ENCODE data around the gene PYDC1.

DNA sequence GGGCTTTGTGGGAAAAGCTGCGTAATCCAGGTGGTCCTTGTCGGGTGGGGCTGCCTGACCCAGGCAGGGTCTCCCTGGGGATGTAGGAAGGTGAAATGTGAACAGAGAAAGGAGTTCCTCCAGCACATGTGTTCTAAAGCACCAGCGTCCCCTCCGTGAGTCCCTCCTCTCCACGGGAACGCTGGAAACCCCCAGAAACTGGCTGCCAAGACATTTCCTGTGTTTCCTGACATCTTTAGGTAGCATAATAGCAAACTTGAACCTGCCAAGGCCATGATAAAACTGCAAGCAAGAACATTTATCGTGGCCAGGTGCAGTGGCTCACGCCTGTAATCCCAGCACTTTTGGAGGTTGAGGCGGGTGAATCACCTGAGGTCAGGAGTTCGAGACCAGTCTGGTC, 12.6 kb upstream of the PYDC1 start:
- TF ChIP-seq ATF7 (IDR thresholded peaks at IDR 0.05; ENCODE audit: low read depth), result no peak
- TF ChIP-seq, protein P1, sequence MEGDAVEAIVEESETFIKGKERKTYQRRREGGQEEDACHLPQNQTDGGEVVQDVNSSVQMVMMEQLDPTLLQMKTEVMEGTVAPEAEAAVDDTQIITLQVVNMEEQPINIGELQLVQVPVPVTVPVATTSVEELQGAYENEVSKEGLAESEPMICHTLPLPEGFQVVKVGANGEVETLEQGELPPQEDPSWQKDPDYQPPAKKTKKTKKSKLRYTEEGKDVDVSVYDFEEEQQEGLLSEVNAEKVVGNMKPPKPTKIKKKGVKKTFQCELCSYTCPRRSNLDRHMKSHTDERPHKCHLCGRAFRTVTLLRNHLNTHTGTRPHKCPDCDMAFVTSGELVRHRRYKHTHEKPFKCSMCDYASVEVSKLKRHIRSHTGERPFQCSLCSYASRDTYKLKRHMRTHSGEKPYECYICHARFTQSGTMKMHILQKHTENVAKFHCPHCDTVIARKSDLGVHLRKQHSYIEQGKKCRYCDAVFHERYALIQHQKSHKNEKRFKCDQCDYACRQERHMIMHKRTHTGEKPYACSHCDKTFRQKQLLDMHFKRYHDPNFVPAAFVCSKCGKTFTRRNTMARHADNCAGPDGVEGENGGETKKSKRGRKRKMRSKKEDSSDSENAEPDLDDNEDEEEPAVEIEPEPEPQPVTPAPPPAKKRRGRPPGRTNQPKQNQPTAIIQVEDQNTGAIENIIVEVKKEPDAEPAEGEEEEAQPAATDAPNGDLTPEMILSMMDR (IDR thresholded peaks at IDR 0.05 in 2 of 3, conservative IDR thresholded peaks at IDR 0.05 in 1 of 3; ENCODE audit: control insufficient read depth in 2 of 3, extremely low read depth in 1 of 3, insufficient read depth in 1 of 3, low read depth in 3 of 3, low read length in 3 of 3), result no peak
- no peak for TF ChIP-seq POLR2AphosphoS5 (IDR thresholded peaks at IDR 0.05; ENCODE audit: low read length)
- TF ChIP-seq NRF1 (conservative IDR thresholded peaks at IDR 0.05; ENCODE audit: low read depth, low read length), result no peak
- TF ChIP-seq NFXL1 (IDR thresholded peaks at IDR 0.05; ENCODE audit: borderline replicate concordance), result no peak
- no peak for TF ChIP-seq ASH2L (IDR thresholded peaks at IDR 0.05; ENCODE audit: borderline replicate concordance, low read depth)
- TF ChIP-seq ZNF274 (IDR thresholded peaks at IDR 0.05; ENCODE audit: insufficient read depth, insufficient read length), result no peak
- TF ChIP-seq, protein P2, sequence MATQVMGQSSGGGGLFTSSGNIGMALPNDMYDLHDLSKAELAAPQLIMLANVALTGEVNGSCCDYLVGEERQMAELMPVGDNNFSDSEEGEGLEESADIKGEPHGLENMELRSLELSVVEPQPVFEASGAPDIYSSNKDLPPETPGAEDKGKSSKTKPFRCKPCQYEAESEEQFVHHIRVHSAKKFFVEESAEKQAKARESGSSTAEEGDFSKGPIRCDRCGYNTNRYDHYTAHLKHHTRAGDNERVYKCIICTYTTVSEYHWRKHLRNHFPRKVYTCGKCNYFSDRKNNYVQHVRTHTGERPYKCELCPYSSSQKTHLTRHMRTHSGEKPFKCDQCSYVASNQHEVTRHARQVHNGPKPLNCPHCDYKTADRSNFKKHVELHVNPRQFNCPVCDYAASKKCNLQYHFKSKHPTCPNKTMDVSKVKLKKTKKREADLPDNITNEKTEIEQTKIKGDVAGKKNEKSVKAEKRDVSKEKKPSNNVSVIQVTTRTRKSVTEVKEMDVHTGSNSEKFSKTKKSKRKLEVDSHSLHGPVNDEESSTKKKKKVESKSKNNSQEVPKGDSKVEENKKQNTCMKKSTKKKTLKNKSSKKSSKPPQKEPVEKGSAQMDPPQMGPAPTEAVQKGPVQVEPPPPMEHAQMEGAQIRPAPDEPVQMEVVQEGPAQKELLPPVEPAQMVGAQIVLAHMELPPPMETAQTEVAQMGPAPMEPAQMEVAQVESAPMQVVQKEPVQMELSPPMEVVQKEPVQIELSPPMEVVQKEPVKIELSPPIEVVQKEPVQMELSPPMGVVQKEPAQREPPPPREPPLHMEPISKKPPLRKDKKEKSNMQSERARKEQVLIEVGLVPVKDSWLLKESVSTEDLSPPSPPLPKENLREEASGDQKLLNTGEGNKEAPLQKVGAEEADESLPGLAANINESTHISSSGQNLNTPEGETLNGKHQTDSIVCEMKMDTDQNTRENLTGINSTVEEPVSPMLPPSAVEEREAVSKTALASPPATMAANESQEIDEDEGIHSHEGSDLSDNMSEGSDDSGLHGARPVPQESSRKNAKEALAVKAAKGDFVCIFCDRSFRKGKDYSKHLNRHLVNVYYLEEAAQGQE (IDR thresholded peaks at IDR 0.05; ENCODE audit: low read depth, low read length), result no peak
- TF ChIP-seq CEBPB (IDR thresholded peaks at IDR 0.05; ENCODE audit: borderline replicate concordance in 1 of 2, low read depth in 2 of 2, low read length in 2 of 2), result no peak
- no peak for TF ChIP-seq BRCA1 (IDR thresholded peaks at IDR 0.05; ENCODE audit: low read depth, low read length)
- no peak for TF ChIP-seq EP300 (IDR thresholded peaks at IDR 0.05; ENCODE audit: borderline replicate concordance in 1 of 2, control insufficient read depth in 1 of 2, low read depth in 2 of 2, low read length in 2 of 2)
- TF ChIP-seq KLF5 (IDR thresholded peaks at IDR 0.05; ENCODE audit: partially characterized antibody), result no peak
- no peak for TF ChIP-seq RELA (IDR thresholded peaks at IDR 0.05; ENCODE audit: borderline replicate concordance, partially characterized antibody)

Measured in GM12878 (cell line).